Vagina (tissue), 2 donors: Measurements from ENCODE around the gene GSTM2.

Experiments
- POLR2AphosphoS5 ChIP-seq, 2 donors: sonication (generic); formaldehyde crosslinking; IDR thresholded peaks; one replicate each; pipeline ENCODE4 v1.9.0; 2017; ENCODE audit warnings: antibody characterized with exemption in 2 of 2, mild to moderate bottlenecking in 2 of 2, low read depth in 1 of 2; ENCODE audit not compliant: insufficient read depth in 1 of 2
- TF ChIP-seq, protein P1 (sequence below), 3 experiments: fragments of 450-650 bp in 2 of 3; fragments of 200-600 bp in 1 of 3; sonication (generic) in 1 of 3; IDR thresholded peaks; one replicate each; pipeline ENCODE4 v1.5.1; 2017 to 2019; ENCODE audit warnings: antibody characterized with exemption in 3 of 3, mild to moderate bottlenecking in 2 of 3, moderate library complexity in 2 of 3

- TF ChIP-seq, protein P1, sequence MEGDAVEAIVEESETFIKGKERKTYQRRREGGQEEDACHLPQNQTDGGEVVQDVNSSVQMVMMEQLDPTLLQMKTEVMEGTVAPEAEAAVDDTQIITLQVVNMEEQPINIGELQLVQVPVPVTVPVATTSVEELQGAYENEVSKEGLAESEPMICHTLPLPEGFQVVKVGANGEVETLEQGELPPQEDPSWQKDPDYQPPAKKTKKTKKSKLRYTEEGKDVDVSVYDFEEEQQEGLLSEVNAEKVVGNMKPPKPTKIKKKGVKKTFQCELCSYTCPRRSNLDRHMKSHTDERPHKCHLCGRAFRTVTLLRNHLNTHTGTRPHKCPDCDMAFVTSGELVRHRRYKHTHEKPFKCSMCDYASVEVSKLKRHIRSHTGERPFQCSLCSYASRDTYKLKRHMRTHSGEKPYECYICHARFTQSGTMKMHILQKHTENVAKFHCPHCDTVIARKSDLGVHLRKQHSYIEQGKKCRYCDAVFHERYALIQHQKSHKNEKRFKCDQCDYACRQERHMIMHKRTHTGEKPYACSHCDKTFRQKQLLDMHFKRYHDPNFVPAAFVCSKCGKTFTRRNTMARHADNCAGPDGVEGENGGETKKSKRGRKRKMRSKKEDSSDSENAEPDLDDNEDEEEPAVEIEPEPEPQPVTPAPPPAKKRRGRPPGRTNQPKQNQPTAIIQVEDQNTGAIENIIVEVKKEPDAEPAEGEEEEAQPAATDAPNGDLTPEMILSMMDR (IDR thresholded peaks at IDR 0.05), result no peak
- peak; percentile 63 to 85 for TF ChIP-seq POLR2AphosphoS5 (IDR thresholded peaks at IDR 0.05; ENCODE audit: insufficient read depth in 1 of 2, low read depth in 1 of 2)
Observed at GRCh38 chr1:109667452-109668122, at the start of gene GSTM2.
